ENCODE data around the gene GPR3.

- peak; percentile 93 to 96 for TF ChIP-seq POLR2AphosphoS5 (IDR thresholded peaks at IDR 0.05)
- TF ChIP-seq CTCF (IDR thresholded peaks at IDR 0.05) = peak; percentile 20 to 51 (median 43)
- TF ChIP-seq POLR2A (IDR thresholded peaks at IDR 0.05; ENCODE audit: low read depth) = peak; percentile 88
- TF ChIP-seq EP300 (IDR thresholded peaks at IDR 0.05) = peak; percentile 52
These were observed 25.8 kb upstream of the GPR3 start, which contains the start of gene MAP3K6 for GRCh38 chr1:27366411-27367159.

All from esophagus muscularis mucosa (tissue), 4 donors.